ENCODE results near the gene BPGM. TPM values are rescaled to one million over a fixed set of nuclear protein-coding genes. Genes with fewer than 3 reads are reported as not detected.

Gene BPGM
- total and polyA plus RNA-seq, 2 donors (not counting 1 experiment from before 2014, with no cell fraction given): 7.0 to 9.7 TPM

DNA sequence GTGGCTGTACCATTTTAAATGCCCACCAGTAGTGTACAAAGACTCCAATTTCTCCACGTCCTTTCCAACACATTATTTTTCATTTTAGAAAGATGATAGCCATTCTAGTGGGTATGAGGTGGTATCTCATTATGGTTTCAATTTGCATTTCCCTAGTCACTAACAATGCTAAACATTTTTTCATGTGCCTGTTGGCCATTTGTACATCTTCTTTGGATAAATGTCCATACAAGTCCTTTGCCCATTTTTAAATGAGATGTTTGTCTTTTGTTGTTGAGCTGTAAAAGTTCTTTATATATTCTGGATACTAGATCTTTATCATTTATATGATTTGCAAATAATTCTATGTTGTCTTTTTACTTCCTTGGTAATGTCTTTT is 18.9 kb upstream of the BPGM start:
- H3K9me3 Mint-ChIP-seq (ENCODE audit: insufficient read depth): no peaks in the 10 kb centered on the region
- no peak for ATAC-seq (ENCODE audit: low read depth)
- H3K27me3 ChIP-seq (replicated peaks in 1 of 4; ENCODE audit: control extremely low read depth in 1 of 4, control insufficient read depth in 3 of 4, insufficient read depth in 4 of 4, low read length in 3 of 4): peaks cover 0 to 21% (median 3%) of the 10 kb centered on the region in 4 experiments
- no peaks in the 10 kb centered on the region for H3K9me3 ChIP-seq (ENCODE audit: control extremely low read depth in 1 of 3, control insufficient read depth in 2 of 3, insufficient read depth in 1 of 3, low read length in 2 of 3)
- TF ChIP-seq, protein P1, sequence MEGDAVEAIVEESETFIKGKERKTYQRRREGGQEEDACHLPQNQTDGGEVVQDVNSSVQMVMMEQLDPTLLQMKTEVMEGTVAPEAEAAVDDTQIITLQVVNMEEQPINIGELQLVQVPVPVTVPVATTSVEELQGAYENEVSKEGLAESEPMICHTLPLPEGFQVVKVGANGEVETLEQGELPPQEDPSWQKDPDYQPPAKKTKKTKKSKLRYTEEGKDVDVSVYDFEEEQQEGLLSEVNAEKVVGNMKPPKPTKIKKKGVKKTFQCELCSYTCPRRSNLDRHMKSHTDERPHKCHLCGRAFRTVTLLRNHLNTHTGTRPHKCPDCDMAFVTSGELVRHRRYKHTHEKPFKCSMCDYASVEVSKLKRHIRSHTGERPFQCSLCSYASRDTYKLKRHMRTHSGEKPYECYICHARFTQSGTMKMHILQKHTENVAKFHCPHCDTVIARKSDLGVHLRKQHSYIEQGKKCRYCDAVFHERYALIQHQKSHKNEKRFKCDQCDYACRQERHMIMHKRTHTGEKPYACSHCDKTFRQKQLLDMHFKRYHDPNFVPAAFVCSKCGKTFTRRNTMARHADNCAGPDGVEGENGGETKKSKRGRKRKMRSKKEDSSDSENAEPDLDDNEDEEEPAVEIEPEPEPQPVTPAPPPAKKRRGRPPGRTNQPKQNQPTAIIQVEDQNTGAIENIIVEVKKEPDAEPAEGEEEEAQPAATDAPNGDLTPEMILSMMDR (IDR thresholded peaks at IDR 0.05): no peak
- no peak for TF ChIP-seq EZH2 (IDR thresholded peaks at IDR 0.05; ENCODE audit: borderline replicate concordance, insufficient read depth, low read depth, low read length, poor library complexity, severe bottlenecking)
- H3K27me3 Mint-ChIP-seq: peaks cover 59% of the 10 kb centered on the region
- DNase-seq: no peak
- no peak overlapping the region for H2AFZ ChIP-seq (ENCODE audit: insufficient read depth, low read depth, low read length, poor library complexity, severe bottlenecking)
- intact Hi-C loops (cut with micrococcal nuclease): no loop called here
- CTCF ChIA-PET: no interaction called here
- no peak overlapping the region for H3K4me3 ChIP-seq (ENCODE audit: control extremely low read depth in 1 of 5, extremely low read depth in 1 of 5, insufficient read depth in 1 of 5, low read depth in 2 of 5, low read length in 4 of 5)
- H3K4me3 Mint-ChIP-seq: no peak overlapping the region
- no peaks in the 10 kb centered on the region for H3K4me1 ChIP-seq (ENCODE audit: control insufficient read depth in 2 of 2, insufficient read depth in 2 of 2, low read length in 2 of 2)
- no peak overlapping the region for H3K27ac ChIP-seq (ENCODE audit: low read length in 2 of 2)
- H3K4me1 Mint-ChIP-seq: no peaks in the 10 kb centered on the region
- no peaks in the 10 kb centered on the region for H3K36me3 ChIP-seq (replicated peaks in 1 of 2; ENCODE audit: control extremely low read depth in 1 of 2, control insufficient read depth in 1 of 2, extremely low read depth in 1 of 2, insufficient read depth in 2 of 2, low read length in 1 of 2)
- H4K20me1 ChIP-seq (ENCODE audit: control insufficient read depth, insufficient read depth, low read length, poor library complexity, severe bottlenecking): no peaks in the 10 kb centered on the region
- H3K4me2 ChIP-seq (replicated peaks; ENCODE audit: low read depth, low read length, poor library complexity, severe bottlenecking): no peak overlapping the region
- no peaks in the 10 kb centered on the region for H3K79me2 ChIP-seq (ENCODE audit: control insufficient read depth, insufficient read depth, low read length)
- WGBS (ENCODE audit: insufficient coverage): no CpG with 5 or more reads among the region's 1 CpG
- POLR2A ChIA-PET: no interaction called here
- no peak overlapping the region for H3K9ac ChIP-seq (ENCODE audit: low read length)
- H3K27ac Mint-ChIP-seq: no peak overlapping the region

DNA sequence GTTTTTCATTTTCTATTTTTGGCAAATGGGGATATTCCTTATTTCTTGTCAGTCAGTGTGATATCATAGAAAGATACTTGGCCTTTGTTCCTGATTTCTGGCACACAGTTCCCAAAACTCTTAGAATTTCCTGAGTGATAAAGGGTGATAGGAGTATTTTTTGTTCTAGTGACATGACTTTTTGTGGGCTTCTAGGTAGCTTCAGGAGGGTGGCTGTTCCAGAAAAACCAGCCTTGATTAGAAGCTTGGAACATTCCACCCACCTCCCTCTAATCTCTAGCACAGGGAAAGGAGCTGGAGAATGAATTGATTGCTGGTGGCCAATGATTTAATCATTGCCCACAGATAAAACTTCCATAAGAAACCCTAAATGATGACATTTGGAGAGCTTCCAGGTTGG is 17.2 kb upstream of the BPGM start:
- Mint-ChIP-seq H3K4me1 (no peaks in the 10 kb centered on the region), H3K27me3 (peaks cover 55% of the 10 kb centered on the region), H3K4me3 (no peak overlapping the region), H3K9me3 (ENCODE audit: insufficient read depth) (no peaks in the 10 kb centered on the region), H3K27ac (no peak overlapping the region)
- Histone ChIP-seq H3K4me1 (ENCODE audit: control insufficient read depth in 2 of 2, insufficient read depth in 2 of 2, low read length in 2 of 2) (no peaks in the 10 kb centered on the region), H3K4me2 (replicated peaks; ENCODE audit: low read depth, low read length, poor library complexity, severe bottlenecking) (no peak overlapping the region), H2AFZ (ENCODE audit: insufficient read depth, low read depth, low read length, poor library complexity, severe bottlenecking) (no peak overlapping the region), H4K20me1 (ENCODE audit: control insufficient read depth, insufficient read depth, low read length, poor library complexity, severe bottlenecking) (no peaks in the 10 kb centered on the region), H3K36me3 (replicated peaks in 1 of 2; ENCODE audit: control extremely low read depth in 1 of 2, control insufficient read depth in 1 of 2, extremely low read depth in 1 of 2, insufficient read depth in 2 of 2, low read length in 1 of 2) (no peaks in the 10 kb centered on the region), H3K79me2 (ENCODE audit: control insufficient read depth, insufficient read depth, low read length) (no peaks in the 10 kb centered on the region), H3K27ac (ENCODE audit: low read length in 2 of 2) (no peak overlapping the region), H3K9ac (ENCODE audit: low read length) (no peak overlapping the region), H3K4me3 (ENCODE audit: control extremely low read depth in 1 of 5, extremely low read depth in 1 of 5, insufficient read depth in 1 of 5, low read depth in 2 of 5, low read length in 4 of 5) (no peak overlapping the region), H3K27me3 (replicated peaks in 1 of 4; ENCODE audit: control extremely low read depth in 1 of 4, control insufficient read depth in 3 of 4, insufficient read depth in 4 of 4, low read length in 3 of 4) (peaks cover 0 to 21% (median 3%) of the 10 kb centered on the region in 4 experiments), H3K9me3 (ENCODE audit: control extremely low read depth in 1 of 3, control insufficient read depth in 2 of 3, insufficient read depth in 1 of 3, low read length in 2 of 3) (no peaks in the 10 kb centered on the region)
- intact Hi-C loops (cut with micrococcal nuclease): no loop called here
- DNase-seq: no peak
- ATAC-seq (ENCODE audit: low read depth): no peak
- TF ChIP-seq, protein P1 (IDR thresholded peaks at IDR 0.05): no peak
- TF ChIP-seq EZH2 (IDR thresholded peaks at IDR 0.05; ENCODE audit: borderline replicate concordance, insufficient read depth, low read depth, low read length, poor library complexity, severe bottlenecking): no peak
- ChIA-PET CTCF (interaction anchor here (0.7 to 8.6 kb wide), 4 partner anchors 20 to 322 kb away, joined by 3 to 106 read pairs (median 32); no protein-coding TSS in a partner anchor), POLR2A (no interaction called here)
